ENCODE data around the gene TTF1.
"Not testable (repeated sequence)": the region's sequence is repeated elsewhere in the genome, so short reads cannot be mapped to it uniquely, and the experiment has no call there.

The TTF1 gene

DNA sequence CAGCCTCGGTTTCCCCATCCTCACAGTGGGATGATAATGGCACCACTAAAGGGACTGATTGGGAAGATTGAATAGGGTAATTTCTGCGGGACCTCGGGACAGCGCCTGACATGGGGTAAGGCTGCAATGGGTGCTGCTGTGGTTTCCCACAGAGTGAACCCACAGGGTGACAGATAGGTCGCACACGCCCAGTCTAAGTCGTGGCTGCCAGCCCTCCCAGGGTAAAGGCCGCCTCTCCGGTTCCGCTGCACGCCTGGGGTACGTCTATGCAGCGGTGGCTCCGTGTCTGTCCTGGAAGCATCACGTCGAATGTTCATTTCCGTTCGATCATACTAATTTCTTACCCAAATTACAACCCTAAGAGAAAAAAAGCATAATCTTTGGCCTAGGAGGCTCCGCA lies 4.0 kb upstream of the TTF1 start:
- peak; percentile 23 for DNase-seq

DNA sequence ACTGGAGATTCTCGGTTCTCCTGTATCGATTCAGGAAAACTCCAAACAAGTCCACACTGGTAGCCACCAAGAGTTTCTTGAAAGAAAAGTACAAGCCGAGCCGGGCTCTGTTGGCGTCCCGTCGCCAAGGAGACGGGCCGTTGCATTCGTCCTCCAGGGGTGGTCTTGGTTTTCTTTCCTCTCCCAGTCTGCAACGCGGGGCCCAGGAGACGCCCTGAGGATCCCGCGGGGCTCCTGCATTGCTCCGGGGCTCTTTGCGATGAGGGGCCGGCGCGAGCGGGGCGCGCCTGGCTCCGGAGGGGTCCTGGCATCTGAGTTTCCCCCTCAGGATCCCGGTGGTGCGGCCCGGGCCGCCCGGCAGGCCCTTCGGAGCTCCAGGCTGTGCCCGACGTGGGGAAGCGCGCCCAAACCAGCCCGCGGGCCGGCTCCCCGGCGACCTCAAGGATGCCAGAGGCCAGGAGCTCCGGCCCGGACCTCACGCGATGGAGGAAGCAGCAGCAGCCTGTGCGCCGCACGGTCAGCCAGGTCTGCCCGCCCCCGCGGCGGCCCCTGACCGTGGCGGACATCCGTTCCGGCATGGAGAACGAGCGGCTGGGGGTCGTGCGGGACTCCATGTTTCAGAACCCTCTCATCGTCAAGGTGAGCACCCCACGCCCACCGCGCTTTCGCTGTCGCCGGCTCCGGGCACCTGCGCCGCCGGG lies 3.3 kb upstream of the TTF1 start, which contains the start of gene CFAP77:
Gene CFAP77 (plus strand): TSS at position 384 of the 701 bp plus-strand sequence. CDS start 61 bp downstream, at position 445.
- peak; percentile 44 for DNase-seq

DNA sequence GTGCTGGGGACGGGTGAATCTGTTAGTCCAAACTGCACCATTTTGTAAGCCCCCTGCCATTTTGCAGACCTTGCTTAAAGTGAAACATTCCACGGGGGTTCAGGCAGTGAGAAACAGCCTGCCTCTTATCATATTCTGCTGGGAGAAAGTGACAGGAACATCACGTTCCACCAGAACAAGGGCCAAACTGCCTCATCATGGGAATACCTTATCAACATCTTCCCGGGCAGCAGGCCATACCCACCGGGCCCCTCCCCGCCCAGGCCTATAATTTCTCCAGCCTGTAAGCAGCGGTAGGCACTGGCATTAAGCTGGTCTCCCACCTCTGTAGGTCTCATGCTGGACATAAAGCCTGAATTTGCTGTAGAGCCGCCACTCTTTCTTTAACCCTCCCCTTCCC lies 1.9 kb upstream of the TTF1 start:
- no peak for DNase-seq

DNA sequence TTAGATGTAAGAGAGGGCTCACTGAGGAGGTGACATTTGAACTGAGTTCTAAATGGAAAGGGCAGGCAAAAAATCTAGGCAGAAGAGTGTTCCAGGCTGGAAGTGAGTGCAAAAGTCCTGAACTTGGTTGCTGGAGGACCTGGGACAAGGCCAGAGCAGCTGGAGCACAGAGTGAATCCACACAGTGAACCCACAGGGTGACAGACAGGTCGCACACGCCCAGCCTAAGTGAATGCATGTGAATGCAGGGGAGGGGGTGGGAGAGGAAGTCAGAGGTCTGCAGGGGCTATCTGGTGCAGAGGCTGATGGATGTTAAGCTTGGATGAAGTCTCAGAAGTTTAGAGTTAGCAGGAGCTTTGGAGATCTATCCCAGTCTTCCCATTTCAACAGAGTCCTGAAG lies 556 bp upstream of the TTF1 start:
- DNase-seq = no peak

GRCh38 chr9:132404228-132404881 lies 2.3 kb downstream of the TTF1 start:
- DNase-seq = peak; percentile 33

DNA sequence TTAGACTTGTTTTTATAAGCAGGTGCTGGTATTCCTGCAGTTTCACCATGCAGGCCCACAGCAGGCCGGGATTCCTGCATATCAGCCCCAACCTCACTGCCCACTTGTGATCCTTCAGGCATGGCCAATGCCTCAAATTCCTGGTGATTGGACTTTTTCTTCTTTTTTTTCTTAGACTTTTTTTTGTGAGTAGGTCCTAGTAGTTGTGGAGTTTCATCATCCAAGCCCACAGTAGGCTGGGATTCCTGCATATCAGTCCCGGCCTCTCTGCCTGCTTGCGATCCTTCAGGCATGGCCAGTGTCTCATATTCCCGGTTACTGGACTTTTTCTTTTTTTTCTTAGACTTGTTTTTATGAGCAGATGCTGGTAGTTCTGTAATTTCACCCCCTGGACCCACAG lies 4.8 kb downstream of the TTF1 start:
- DNase-seq = no peak

- DNase-seq = no peak
Measured at GRCh38 chr9:132395560-132395959, 11.1 kb downstream of the TTF1 start.

GRCh38 chr9:132391449-132391848 lies 15.2 kb downstream of the TTF1 start:
- DNase-seq = no peak

DNA sequence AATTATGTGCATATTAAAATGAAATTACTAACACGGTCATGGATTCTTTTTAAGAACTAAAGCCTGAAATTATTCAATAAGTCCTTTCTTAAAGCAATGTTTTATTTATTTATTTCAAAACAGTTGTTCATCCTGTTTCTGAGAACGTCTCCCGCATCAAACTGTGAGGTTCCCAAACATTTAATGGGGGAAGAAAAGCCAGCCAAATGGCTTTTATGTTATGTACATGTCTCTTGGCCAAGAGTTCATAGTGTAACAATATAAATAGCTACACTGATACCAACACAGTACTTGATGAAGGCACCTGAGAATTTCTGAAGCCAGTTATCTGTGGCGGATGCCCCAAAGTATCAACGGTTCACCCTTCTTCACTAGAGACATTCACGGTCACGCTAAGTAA lies 15.7 kb downstream of the TTF1 start:
- no peak for DNase-seq

DNA sequence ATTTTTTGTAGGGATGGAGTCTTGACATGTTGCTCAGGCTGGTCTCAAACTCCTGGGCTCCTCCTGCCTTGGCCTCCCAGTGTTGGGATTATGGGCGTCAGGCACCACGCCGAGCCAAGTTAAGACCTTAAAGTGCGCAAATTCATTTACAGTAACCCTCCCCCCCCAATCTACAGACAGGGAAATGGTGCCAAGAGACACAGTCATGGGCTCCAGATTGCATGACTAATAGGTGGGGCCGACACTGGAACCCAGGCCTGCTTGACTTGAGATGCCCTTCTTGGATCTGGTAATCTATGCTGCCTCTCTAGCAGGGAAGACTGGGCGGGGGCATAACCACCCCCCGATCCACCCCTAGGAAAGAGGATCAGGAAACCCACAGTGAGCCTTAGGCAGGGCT lies 19.5 kb downstream of the TTF1 start:
- no peak for DNase-seq

DNA sequence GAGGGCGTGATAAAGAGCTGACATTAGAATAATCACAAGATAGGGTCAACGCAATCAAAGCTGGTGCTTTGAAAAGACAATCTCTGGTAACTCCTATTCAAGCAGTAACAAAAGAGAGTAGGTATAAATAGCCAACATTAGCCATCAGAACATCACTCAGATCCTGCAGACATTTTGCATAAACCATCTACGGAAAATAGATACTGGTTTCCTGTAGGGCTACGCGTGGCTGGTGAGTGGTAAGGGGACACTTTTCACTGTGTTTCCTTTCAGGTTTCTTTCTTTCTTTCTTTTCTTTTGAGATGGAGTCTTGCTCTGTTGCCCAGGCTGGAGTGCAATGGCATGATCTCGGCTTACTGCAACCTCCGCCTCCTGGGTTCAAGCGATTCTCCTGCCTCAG lies 22.3 kb downstream of the TTF1 start:
- no peak for DNase-seq

DNA sequence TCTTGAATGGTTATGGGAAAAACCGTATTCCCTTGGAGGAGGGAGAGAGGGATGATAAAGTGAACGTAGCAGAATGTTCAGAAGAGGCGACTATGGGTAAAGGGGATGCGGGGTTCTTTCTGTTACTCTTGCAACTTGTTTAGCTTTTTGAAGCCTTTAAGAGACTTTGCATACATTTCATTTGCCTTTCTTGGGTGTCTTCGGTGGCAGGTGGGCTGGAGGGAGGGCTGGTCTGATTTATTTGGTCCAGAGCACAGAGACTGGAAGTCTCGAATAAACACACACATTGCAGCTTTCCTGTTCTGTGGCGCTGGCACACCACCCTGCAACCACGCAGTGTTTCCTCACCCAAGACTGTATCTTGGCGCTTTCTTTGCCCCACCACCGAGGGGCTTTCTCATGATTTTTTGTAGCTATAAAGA lies 23.2 kb downstream of the TTF1 start:
- DNase-seq = no peak

DNA sequence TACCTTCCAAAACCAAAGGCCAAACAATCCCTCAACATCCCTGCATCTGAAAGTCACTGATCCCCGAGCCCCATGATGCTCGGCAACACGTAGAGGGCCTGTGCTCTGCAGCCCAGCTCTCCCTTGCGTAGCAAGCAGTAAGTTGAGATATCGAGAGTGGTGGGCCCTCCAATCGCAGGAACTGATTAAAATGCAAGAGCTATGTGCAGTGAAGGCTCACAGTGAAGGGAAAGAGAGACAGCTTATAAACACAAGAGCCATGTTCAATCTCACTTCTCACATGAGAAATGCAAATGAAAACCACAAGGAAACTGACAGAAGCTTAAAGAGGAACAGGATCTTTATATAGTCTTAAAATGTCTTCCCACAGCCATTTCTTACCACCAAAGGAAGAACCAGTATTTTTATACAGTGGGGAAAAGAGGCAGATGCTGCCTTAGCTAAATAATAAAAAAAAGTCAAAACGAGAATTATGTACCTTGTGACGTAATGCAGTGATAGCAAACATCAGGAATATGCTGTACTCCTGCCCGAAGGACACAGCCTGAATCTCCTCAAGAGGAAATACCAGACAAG lies 24.6 kb downstream of the TTF1 start:
- DNase-seq = no peak

DNA sequence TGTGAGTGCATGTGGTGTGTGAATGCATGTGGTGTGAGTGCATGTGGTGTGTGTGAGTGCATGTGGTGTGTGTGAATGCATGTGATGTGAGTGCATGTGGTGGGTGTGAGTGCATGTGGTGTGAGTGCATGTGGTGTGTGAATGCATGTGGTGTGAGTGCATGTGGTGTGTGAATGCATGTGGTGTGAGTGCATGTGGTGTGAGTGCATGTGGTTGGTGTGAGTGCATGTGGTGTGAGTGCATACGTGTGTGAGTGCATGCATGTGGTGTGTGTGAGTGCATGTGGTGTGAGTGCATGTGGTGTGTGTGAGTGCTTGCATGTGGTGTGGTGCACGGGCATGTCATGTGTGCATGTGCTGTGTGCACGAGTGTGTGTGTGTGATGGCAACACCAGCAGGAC lies 28.2 kb downstream of the TTF1 start:
- DNase-seq = not testable (repeated sequence)

DNA sequence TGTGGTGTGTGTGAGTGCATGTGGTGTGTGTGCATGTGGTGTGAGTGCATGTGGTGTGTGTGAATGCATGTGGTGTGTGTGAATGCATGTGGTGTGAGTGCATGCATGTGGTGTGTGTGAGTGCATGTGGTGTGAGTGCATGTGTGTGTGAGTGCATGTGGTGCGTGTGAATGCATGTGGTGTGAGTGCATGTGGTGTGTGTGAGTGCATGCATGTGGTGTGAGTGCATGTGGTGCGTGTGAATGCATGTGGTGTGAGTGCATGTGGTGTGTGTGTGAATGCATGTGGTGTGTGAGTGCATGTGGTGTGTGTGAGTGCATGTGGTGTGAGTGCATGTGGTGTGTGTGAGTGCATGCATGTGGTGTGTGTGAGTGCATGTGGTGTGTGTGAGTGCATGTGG lies 28.9 kb downstream of the TTF1 start:
- DNase-seq = not testable (repeated sequence)

- no peak for DNase-seq
Measured at GRCh38 chr9:132372177-132373095, 34.2 kb downstream of the TTF1 start.

DNA sequence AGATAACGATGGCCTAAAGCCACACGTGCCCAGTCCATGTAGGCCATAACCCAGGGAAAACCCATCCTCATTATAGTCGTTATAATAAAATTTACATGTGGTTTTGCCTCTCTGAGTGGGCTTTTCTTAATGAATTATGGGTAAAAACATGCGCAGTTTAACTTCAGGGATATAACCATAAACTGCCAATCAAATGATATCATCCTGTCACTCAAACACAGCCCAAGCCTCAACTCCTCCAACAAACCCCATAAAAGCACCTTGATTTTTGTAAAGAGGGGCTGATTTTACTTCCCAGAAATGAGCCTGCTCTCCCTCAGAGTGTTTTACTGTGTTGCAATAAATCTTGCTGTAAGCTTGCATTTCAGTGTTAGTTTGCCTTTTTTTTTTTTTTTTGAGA lies 36.0 kb downstream of the TTF1 start:
- no peak for DNase-seq

GRCh38 chr9:132369421-132369820 lies 37.2 kb downstream of the TTF1 start:
- DNase-seq = no peak

DNA sequence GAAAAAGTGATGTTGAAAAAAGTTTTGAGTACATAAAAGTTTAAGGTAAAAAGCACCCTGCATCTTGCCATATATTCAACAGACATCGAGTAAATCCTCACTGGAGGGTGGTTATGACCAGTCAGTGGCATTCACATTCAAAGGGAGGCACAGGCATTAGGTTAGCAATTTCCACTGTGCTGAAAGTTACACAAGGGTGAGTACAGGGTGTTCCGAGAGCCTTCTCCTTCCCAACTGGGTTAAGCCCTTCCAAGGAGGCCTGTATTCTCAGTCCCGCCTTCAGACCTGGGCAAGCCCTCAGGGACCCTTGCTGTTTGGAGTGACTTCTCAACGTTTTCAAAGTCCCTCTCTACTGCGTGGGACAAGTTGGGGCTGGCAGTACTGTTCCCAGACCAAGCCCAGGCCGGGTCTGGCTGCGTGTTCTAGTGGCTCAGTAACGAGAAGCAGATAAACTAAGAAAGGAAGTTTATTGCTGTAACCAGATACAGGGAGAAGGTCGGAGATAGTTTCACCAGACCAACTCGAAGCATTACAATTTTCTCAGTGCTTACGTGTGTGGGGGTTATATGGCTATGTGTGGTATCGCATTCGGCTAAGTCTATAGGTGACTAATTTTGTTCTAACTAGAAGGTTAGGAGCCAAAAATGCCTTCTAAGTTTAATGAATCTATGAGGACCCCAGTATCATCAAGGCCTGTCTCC lies 38.9 kb downstream of the TTF1 start:
- DNase-seq = no peak

DNA sequence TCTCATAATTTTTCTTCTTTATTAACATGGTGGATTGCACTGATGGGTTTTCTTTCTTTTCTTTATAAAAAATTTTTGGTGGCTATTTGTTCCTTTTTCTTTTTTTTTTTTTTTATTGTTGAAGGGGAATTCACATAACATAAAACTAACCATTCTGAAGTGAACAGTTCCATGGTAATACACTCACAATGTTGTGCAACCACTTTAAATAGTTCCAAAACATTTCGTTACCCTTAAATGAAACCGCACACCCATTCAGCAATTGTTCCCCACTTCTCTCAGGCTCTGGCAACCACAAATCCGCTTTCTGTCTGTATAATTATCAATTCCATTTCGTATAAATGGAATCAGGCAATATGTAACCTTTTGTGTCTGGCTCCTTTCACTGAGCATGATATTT lies 40.2 kb downstream of the TTF1 start:
- DNase-seq = no peak

DNA sequence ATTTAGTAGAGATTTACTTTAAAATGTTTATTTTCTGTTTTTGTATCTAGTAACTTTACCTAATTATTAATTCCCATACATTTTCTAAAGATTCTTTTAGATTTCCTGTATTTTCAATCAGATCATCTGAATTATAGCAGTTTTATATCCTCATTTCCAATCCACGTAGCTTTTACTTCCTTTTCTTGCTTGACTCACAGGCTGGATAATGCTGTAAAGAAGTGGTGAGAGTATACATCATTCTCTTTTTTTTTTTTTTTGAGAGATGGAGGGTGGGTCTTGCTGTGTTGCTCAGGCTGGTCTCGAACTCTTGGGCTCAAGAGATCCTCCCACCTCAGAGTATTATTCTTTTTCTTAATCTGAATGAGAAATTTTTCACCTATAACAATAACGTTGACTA lies 40.7 kb downstream of the TTF1 start:
- DNase-seq = no peak

- no peak for DNase-seq
Measured at GRCh38 chr9:132364068-132364467, 42.6 kb downstream of the TTF1 start.

DNA sequence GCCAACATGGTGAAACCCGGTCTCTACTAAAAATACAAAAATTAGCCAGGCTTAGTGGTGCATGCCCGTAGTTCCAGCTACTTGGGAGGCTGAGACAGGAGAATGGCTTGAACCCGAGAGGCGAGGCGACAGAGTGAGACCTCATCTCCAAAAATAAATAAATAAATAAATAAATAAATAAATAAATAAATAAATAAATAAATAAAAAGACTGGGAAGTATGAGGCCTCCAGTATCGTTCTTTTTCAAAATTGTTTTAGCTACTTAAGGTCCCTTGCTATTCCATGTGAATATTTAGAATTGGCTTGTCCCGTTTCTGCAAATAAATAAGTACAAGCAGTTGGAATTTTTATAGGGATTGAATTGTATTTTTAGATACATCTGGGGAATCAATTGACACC lies 48.9 kb downstream of the TTF1 start:
- no peak for DNase-seq
